IMR-90 (cell line): ENCODE results near the gene WNT7B. TPM values are rescaled to one million over a fixed set of nuclear protein-coding genes. Genes with fewer than 3 reads are reported as not detected.

Experiments used
- ATAC-seq: fragments of 200-7000 bp; cut with Tn5 transposase; 2 replicates; pipeline ENCODE4 v1.9.1; 2020; ENCODE audit warnings: low read depth, mild to moderate bottlenecking, moderate library complexity
- BruUV-seq: library from RNA; stranded (reverse); fragments of 400-500 nt; replicated peaks from 2 replicates; lab custom pipeline; 2021; lab: Mats Ljungman, UMichigan
- CTCF ChIA-PET: fragments of 300-600 bp; formaldehyde crosslinking; extraction: SDS; loops from one replicate; lab custom pipeline; 2021; ENCODE audit warnings: antibody characterized with exemption; lab: Yijun Ruan, JAX
- POLR2A ChIA-PET: fragments of 300-600 bp; sonication (Branson Sonifier 250); formaldehyde crosslinking; loops from one replicate; lab custom pipeline; 2022; ENCODE audit warnings: antibody characterized with exemption; ENCODE audit not compliant: unreplicated experiment; lab: Charles Lee
- DNase-seq: peaks from one replicate; pipeline ENCODE4 v3.0.0; 2013
- H2AFZ ChIP-seq: replicated peaks from 2 replicates; pipeline ENCODE3; 2013; ENCODE audit warnings: low read length, mild to moderate bottlenecking; ENCODE audit not compliant: poor library complexity
- H2AK5ac ChIP-seq: 2 replicates; pipeline ENCODE4 v1.6.1; 2013; ENCODE audit warnings: low read depth, low read length, inconsistent platforms
- H2AK9ac ChIP-seq: replicated peaks from 2 replicates; pipeline ENCODE3; 2013; ENCODE audit warnings: mild to moderate bottlenecking, low read depth, low read length, moderate library complexity; ENCODE audit not compliant: poor library complexity
- H2BK120ac ChIP-seq: 2 replicates; pipeline ENCODE4 v1.6.1; 2013; ENCODE audit warnings: low read depth, low read length, inconsistent platforms
- H2BK15ac ChIP-seq: 3 replicates; pipeline ENCODE4 v1.6.1; 2013; ENCODE audit warnings: low read depth, low read length, inconsistent platforms
- H2BK20ac ChIP-seq: 2 replicates; pipeline ENCODE4 v1.6.1; 2013; ENCODE audit warnings: low read depth, mild to moderate bottlenecking, inconsistent platforms, low read length, moderate library complexity
- H2BK5ac ChIP-seq: 2 replicates; pipeline ENCODE4 v1.6.1; 2013; ENCODE audit warnings: mild to moderate bottlenecking, low read depth, low read length, inconsistent platforms; ENCODE audit not compliant: poor library complexity, severe bottlenecking
- H3K14ac ChIP-seq: replicated peaks from 2 replicates; pipeline ENCODE4 v1.6.1; 2013; ENCODE audit warnings: low read depth, low read length, inconsistent platforms
- H3K18ac ChIP-seq: 2 replicates; pipeline ENCODE4 v1.6.1; 2013; ENCODE audit warnings: low read depth, low read length, control low read depth
- H3K23ac ChIP-seq: 2 replicates; pipeline ENCODE4 v1.6.1; 2013; ENCODE audit warnings: low read depth, low read length, inconsistent platforms
- H3K27ac ChIP-seq: 2 replicates; pipeline ENCODE4 v1.5.1; 2013; ENCODE audit warnings: mild to moderate bottlenecking, control low read depth, low read length; ENCODE audit not compliant: insufficient read depth
- H3K27me3 ChIP-seq: 2 replicates; pipeline ENCODE4 v1.6.1; 2013; ENCODE audit warnings: low read length; ENCODE audit not compliant: control insufficient read depth, insufficient read depth
- H3K36me3 ChIP-seq: 2 replicates; pipeline ENCODE4 v1.6.1; 2013; ENCODE audit warnings: low read length, mixed read lengths; ENCODE audit not compliant: control insufficient read depth, insufficient read depth
- H3K4ac ChIP-seq: 2 replicates; pipeline ENCODE4 v1.6.1; 2013; ENCODE audit warnings: low read depth, low read length, inconsistent platforms
- H3K4me1 ChIP-seq: 2 replicates; pipeline ENCODE4 v1.6.1; 2013; ENCODE audit warnings: low read length, mixed read lengths; ENCODE audit not compliant: control insufficient read depth, insufficient read depth
- H3K4me2 ChIP-seq: 2 replicates; pipeline ENCODE4 v1.6.1; 2013; ENCODE audit warnings: low read depth, mild to moderate bottlenecking, control low read depth, low read length, moderate library complexity
- H3K4me3 ChIP-seq: 2 replicates; pipeline ENCODE4 v1.5.1; 2013; ENCODE audit warnings: low read depth, mild to moderate bottlenecking, control low read depth, low read length, moderate library complexity; ENCODE audit not compliant: insufficient read depth
- H3K56ac ChIP-seq: 2 replicates; pipeline ENCODE4 v1.6.1; 2013; ENCODE audit warnings: low read length, inconsistent platforms; ENCODE audit not compliant: insufficient read depth; ENCODE audit errors: extremely low read depth
- H3K79me1 ChIP-seq, 2 experiments: 2 replicates each; pipeline ENCODE4 v1.6.1; 2013; ENCODE audit warnings: low read length in 2 of 2, inconsistent platforms in 1 of 2, low read depth in 1 of 2
- H3K9ac ChIP-seq: 2 replicates; pipeline ENCODE4 v1.6.1; 2013; ENCODE audit warnings: low read depth, low read length, control low read depth
- H3K9me1 ChIP-seq: 2 replicates; pipeline ENCODE4 v1.6.1; 2013; ENCODE audit warnings: low read length, inconsistent platforms; ENCODE audit not compliant: insufficient read depth
- H3K9me3 ChIP-seq: 2 replicates; pipeline ENCODE4 v1.6.1; 2013; ENCODE audit warnings: low read length; ENCODE audit not compliant: control insufficient read depth, insufficient read depth
- H4K20me1 ChIP-seq: 2 replicates; pipeline ENCODE4 v1.6.1; 2013; ENCODE audit warnings: low read length, inconsistent platforms; ENCODE audit not compliant: insufficient read depth
- H4K5ac ChIP-seq: 2 replicates; pipeline ENCODE4 v1.6.1; 2013; ENCODE audit warnings: mild to moderate bottlenecking, low read depth, low read length, control low read depth
- H4K8ac ChIP-seq, 2 experiments: 2 replicates each; pipeline ENCODE4 v1.6.1; 2013; ENCODE audit warnings: low read depth in 2 of 2, low read length in 2 of 2, control low read depth in 1 of 2, inconsistent platforms in 1 of 2
- H4K91ac ChIP-seq: 2 replicates; pipeline ENCODE4 v1.6.1; 2013; ENCODE audit warnings: low read depth, low read length, inconsistent platforms; ENCODE audit not compliant: insufficient read depth
- CHD1 ChIP-seq: IDR thresholded peaks from 2 replicates; pipeline ENCODE4 v1.6.1; 2012; ENCODE audit warnings: low read depth, low read length, improper control_type of control experiment
- FOS ChIP-seq: fragments of 150-350 bp; IDR thresholded peaks from 2 replicates; pipeline ENCODE4 v1.6.1; 2016; ENCODE audit warnings: low read depth, low read length
- MXI1 ChIP-seq: IDR thresholded peaks from 2 replicates; pipeline ENCODE4 v1.6.1; 2012; ENCODE audit warnings: low read depth, mild to moderate bottlenecking, low read length, moderate library complexity, borderline replicate concordance
- RAD21 ChIP-seq: IDR thresholded peaks from 2 replicates; pipeline ENCODE4 v1.6.1; 2012; ENCODE audit warnings: low read length, improper control_type of control experiment
- RCOR1 ChIP-seq: IDR thresholded peaks from 2 replicates; pipeline ENCODE4 v1.6.1; 2012; ENCODE audit warnings: mild to moderate bottlenecking, low read length, improper control_type of control experiment; ENCODE audit not compliant: insufficient replicate concordance
- RFX5 ChIP-seq: IDR thresholded peaks from 2 replicates; pipeline ENCODE4 v1.8.0; 2012; ENCODE audit warnings: low read depth, mild to moderate bottlenecking, low read length, moderate library complexity
- WGBS, 2 experiments: methylation state at CpG; one replicate each; pipeline versions ENCODE4 v1.1.5 to v1.1.7; 2013; ENCODE audit warnings: missing lambda C conversion rate in 2 of 2; ENCODE audit not compliant: insufficient read length in 1 of 2; ENCODE audit errors: extremely low coverage in 2 of 2; 5-methylcytosine and 5-hydroxymethylcytosine counted together
- dilution Hi-C: fragments of 300-500 bp; cut with HindIII; formaldehyde crosslinking; loops from one replicate; pipeline ENCODE4 v1.14.3; 2018; ENCODE audit warnings: low sequenced_read_pairs; ENCODE audit not compliant: unreplicated experiment
- in situ Hi-C: fragments of 300-500 bp; cut with MboI; formaldehyde crosslinking; loops from 3 replicates; pipeline ENCODE4 v1.14.3; 2019; ENCODE audit warnings: low sequenced_read_pairs, inconsistent platforms, mixed read lengths
- intact Hi-C: fragments of 100-400 bp; cut with micrococcal nuclease; formaldehyde crosslinking; loops from 2 replicates; pipeline ENCODE4 v1.10.0; 2022
- polyA plus RNA-seq, 3 experiments: library from polyadenylated mRNA; depleted of rRNA; stranded (reverse); fragments of >200 nt; gene quantifications; 2 replicates each; pipeline ENCODE4 v1.2.3, GENCODE V29; 2012; ENCODE audit warnings: low replicate concordance in 1 of 3
- total RNA-seq: library from RNA; depleted of rRNA; stranded (reverse); fragments of >200 nt; gene quantifications from 2 replicates; pipeline ENCODE4 v1.2.3, GENCODE V29; 2012

The WNT7B gene
- total and polyA plus RNA-seq, 2 of the 4 experiments (the other 2 are of a cell fraction): under 0.01 to 0.15 TPM

DNA sequence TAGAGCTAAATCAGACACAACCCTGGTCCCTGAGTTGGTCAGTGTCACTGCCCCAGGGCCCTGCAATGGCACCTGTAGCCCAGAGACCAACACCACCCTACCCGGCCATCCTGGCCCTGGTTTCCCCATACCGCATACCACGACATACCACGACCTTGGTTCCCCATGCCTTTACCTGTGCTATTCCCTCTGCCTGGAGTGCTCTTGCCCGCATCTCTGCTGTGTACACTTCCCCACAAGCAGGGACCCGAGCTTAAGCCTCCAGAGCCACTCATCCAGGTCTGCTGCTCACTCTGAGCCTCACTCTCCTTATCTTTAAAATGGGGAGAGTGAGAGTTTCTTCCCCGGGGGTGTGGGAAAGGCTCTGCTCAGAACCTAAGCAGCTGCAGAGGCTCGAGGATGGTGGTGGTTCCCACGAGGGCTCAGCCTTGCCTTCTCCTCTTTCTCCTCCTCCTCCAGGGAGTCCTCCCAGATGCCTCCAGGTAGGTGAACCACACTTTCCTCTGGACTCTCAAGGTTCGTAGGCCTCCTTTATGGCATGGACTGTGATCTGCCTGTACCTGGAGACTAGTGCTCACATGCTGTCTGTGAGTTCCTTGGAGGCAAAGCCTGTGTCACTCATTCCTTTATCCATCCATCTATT, 48.1 kb downstream of the WNT7B start:
- Histone ChIP-seq H3K4me3 (no peak overlapping the region), H4K91ac (no peak overlapping the region), H3K4ac (no peak overlapping the region), H2AK5ac (no peak overlapping the region), H2AFZ (no peak overlapping the region), H3K9me1 (peaks cover 5% of the 10 kb centered on the region; the same call in 1 of the 2 replicates), H3K14ac (no peak overlapping the region), H2BK120ac (no peak overlapping the region), H2BK5ac (no peak overlapping the region), H3K27ac (no peak overlapping the region), H3K18ac (no peak overlapping the region), H2BK15ac (no peak overlapping the region), H4K20me1 (no peaks in the 10 kb centered on the region; the same call in 1 of the 2 replicates), H3K56ac (no peak overlapping the region), H4K8ac (no peak overlapping the region), H3K27me3 (peaks cover 5% of the 10 kb centered on the region; the same call in 1 of the 2 replicates), H3K79me1 (no peaks in the 10 kb centered on the region), H3K4me1 (no peaks in the 10 kb centered on the region), H3K36me3 (no peaks in the 10 kb centered on the region), H3K23ac (no peak overlapping the region), H3K9ac (no peak overlapping the region), H3K4me2 (no peak overlapping the region), H4K5ac (no peak overlapping the region), H2AK9ac (no peak overlapping the region), H2BK20ac (no peak overlapping the region), H3K9me3 (no peaks in the 10 kb centered on the region)
- ATAC-seq (no peak), DNase-seq (no peak)
- TF ChIP-seq MXI1 (no peak), RAD21 (no peak), RCOR1 (no peak), FOS (no peak), RFX5 (no peak), CHD1 (no peak)
- POLR2A ChIA-PET: no interaction called here
- in situ Hi-C loops (no loop called here), intact Hi-C loops (no loop called here), dilution Hi-C loops (no loop called here)
- WGBS, 2 experiments: 100% methylated on average over 1 of the region's 10 CpGs; no CpG with 5 or more reads in 1 of the 2 experiments
- BruUV-seq: no TSS peak
- CTCF ChIA-PET: no interaction called here
